Measurements from ENCODE around the gene BAX.

The BAX gene

GRCh38 chr19:48963371-48964204, 8.9 kb downstream of the BAX start:
- peak; percentile 55 for DNase-seq

- DNase-seq: peak; percentile 63
These were observed 9.7 kb downstream of the BAX start for GRCh38 chr19:48964205-48965039.

- DNase-seq: peak; percentile 94
These were observed 10.5 kb downstream of the BAX start, which contains the start of gene FTL for GRCh38 chr19:48965040-48965805. Gene FTL (plus strand): TSS chr19:48965309. CDS start chr19:48965508, 199 bp downstream.

- peak; percentile 67 for DNase-seq
These were observed 11.3 kb downstream of the BAX start for GRCh38 chr19:48965806-48966540.

- DNase-seq: no peak
These were observed 12.1 kb downstream of the BAX start for GRCh38 chr19:48966541-48967345.

- peak; percentile 36 for DNase-seq
These were observed 12.9 kb downstream of the BAX start for GRCh38 chr19:48967346-48968178.

- no peak for DNase-seq
These were observed 13.5 kb downstream of the BAX start for GRCh38 chr19:48968179-48968661.

GRCh38 chr19:48968813-48969218, 14.1 kb downstream of the BAX start:
- DNase-seq: no peak

GRCh38 chr19:48969276-48970138, 14.8 kb downstream of the BAX start:
- DNase-seq: peak; percentile 92

GRCh38 chr19:48970139-48970766, 15.6 kb downstream of the BAX start:
- no peak for DNase-seq

GRCh38 chr19:48970923-48971395, 16.3 kb downstream of the BAX start:
- DNase-seq: peak; percentile 39

- DNase-seq: no peak
These were observed 21.5 kb downstream of the BAX start for GRCh38 chr19:48975947-48976847.

- no peak for DNase-seq
These were observed 22.4 kb downstream of the BAX start for GRCh38 chr19:48977061-48977460.

- no peak for DNase-seq
These were observed 27.6 kb downstream of the BAX start for GRCh38 chr19:48982280-48982679.

GRCh38 chr19:48985711-48986110, 31.0 kb downstream of the BAX start:
- DNase-seq: no peak

GRCh38 chr19:48986211-48986610, 31.5 kb downstream of the BAX start:
- no peak for DNase-seq

- DNase-seq: no peak
These were observed 32.6 kb downstream of the BAX start for GRCh38 chr19:48987323-48987722.

GRCh38 chr19:48988286-48988685, 33.6 kb downstream of the BAX start:
- DNase-seq: no peak

Data from NCI-H226 (cell line).